Endometrial microvascular endothelial cells (primary cell): ENCODE results near the gene GLRA3. TPM values are rescaled to one million over a fixed set of nuclear protein-coding genes. Genes with fewer than 3 reads are reported as not detected.
"Not testable (repeated sequence)": the region's sequence is repeated elsewhere in the genome, so short reads cannot be mapped to it uniquely, and the experiment has no call there.

Experiments
- in situ Hi-C: cut with HindIII; loops from 2 replicates; pipeline ENCODE4 v1.10.0; 2017; ENCODE audit warnings: low sequenced_read_pairs, low pct_unique_long_range_greater_than_20kb; ENCODE audit errors: inconsistent ontology term
- total RNA-seq: library from RNA; depleted of rRNA; stranded (reverse); fragments of >200 nt; gene quantifications from one replicate; pipeline ENCODE4 v1.2.3, GENCODE V29; 2015; ENCODE audit errors: inconsistent ontology term

Gene GLRA3
- total RNA-seq, result not detected

DNA sequence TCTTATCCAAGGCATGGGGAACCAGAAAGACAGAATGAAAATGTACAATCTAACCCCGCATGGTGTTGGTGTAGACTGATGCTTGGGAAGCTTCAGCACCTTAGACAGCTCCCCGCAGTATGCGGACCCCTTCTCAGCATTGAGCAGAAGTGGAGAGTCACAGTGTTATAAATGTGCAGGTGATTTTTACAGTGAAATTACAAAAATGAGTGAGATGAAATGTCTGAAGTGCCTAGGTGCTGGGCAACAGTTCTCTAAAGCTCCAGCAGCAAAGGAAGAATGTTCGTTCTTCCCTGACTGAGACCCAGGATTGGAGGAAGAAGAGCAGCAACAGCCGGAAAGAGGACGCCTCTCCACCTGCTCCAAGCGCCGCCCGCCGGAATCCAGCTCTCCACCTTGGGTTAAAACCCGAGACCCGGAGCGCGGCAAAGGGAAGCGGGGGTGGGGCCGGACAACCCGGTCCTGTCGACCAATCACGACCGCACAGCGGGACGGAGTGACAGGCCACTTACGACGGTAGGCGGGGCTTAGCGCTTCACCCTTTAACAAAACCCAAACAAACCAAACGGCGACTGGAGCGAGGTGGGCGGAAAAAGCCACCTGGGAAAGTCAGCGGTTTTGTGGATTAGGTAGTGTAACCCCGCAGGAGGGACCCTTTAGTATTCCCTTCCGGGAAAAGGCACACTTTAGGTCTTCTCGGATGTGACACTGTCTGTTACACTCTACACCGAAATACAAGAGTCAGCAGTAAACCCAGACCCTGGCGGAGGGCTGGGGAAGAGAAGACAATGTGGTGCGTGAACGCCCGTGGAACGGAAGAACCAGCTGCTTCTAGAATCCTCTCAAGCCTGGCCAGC, at the start of gene GLRA3:
Gene GLRA3, minus strand, starts transcription at position 403 of the 857 bp plus-strand sequence. CDS start 436 bp downstream, outside the sequence.
- in situ Hi-C loops, result no loop called here

DNA sequence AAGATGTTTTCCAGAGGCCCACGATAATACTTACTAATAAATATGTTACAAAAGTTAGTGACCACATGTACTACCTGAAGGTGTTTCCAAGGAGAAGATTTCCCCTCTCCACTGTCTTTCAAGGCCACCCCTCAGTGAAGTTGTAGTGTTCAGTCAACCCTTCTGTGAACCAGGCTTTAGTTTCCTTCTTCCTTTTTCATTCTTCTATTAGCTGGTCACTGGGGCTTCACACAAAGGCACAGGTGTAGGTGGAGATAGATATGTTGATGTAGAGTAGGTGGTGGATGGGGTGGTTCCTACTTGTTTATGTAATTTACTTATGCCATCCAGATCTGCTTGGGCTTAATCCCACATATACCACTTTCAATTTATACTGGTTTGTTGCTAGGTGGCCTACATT, 45.9 kb upstream of the GLRA3 start:
- in situ Hi-C loops, result no loop called here

- in situ Hi-C loops, result no loop called here
Observed at GRCh38 chr4:174873931-174874330, 44.9 kb upstream of the GLRA3 start.

DNA sequence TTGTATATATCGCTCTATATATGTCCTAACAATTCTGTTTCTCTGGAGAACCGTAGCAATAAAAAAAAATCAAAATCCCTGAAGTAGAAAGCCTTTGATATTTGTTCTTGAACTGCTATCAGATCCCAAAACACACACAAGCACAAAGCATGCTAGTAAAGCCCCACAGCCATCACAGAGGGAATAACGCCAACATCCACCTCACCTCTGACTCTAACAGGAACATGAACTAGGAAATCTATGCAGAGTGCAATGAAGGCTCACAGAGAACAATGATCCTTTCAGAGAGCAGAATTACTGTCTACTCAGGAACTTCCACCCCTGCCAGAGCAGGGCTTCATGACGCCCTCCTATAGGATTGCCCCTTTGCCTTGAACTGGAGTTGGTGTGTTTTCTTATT, 44.1 kb upstream of the GLRA3 start:
- in situ Hi-C loops, result not testable (repeated sequence)

- in situ Hi-C loops, result no loop called here
Observed at GRCh38 chr4:174871407-174871806, 42.4 kb upstream of the GLRA3 start.

DNA sequence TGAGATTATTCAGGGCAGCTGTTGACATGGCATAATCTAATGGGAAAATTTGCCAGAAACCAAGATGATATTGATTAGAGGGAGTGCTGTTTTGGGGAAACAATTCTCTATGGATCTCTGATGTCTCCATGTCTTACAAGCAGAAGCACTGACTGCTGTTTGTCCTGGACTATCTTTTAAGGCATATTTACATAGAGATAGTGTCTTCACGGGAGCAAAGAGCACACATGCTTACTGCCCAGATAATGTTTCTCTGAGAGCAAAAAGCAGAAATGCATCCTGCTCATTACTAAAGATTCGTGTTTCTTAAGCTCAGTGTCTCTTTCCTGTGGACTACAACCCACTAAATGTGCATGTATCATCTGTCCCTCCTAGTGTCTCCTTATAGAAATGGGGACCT, 41.3 kb upstream of the GLRA3 start:
- in situ Hi-C loops, result no loop called here

DNA sequence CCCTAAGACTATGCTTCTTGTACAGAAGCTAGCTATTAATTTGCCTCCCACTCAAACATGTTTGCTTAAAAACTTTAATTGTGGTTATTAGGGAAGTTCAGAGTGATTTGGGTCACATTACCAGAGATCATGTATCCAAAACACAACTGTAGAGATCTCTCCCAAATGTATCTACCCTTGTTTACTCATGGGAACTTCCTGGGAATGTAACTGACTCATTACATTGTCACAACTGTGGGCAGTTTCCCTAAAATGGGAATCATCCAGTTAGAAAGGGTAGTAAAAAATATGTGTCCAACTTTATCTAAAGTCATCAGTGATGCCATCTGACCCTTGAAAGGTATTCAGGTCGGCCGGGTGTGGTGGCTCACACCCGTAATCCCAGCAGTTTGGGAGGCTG, 40.3 kb upstream of the GLRA3 start:
- in situ Hi-C loops, result no loop called here

- in situ Hi-C loops, result no loop called here
Observed at GRCh38 chr4:174867903-174868302, 38.9 kb upstream of the GLRA3 start.

GRCh38 chr4:174865418-174865985, 36.5 kb upstream of the GLRA3 start:
- in situ Hi-C loops, result no loop called here

DNA sequence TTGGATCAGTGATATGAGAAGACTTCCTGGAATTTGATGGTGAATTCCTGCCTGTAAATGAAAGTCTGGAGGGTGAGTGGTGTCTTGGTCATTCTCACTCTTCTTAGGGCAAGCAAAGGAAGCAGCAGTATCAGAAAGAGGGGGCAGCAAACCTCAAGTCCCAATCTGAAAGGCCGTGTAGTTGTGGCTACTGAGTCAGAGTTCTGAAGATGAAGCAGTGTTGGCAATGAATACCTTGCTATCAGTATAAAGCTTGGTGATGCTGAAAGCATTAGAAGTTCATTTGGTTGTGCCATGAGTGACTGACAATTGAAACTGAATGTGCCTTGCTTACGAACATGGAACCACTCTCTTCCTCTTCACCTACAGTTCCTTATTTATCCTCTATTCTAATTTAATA, 35.0 kb upstream of the GLRA3 start:
- in situ Hi-C loops, result no loop called here

DNA sequence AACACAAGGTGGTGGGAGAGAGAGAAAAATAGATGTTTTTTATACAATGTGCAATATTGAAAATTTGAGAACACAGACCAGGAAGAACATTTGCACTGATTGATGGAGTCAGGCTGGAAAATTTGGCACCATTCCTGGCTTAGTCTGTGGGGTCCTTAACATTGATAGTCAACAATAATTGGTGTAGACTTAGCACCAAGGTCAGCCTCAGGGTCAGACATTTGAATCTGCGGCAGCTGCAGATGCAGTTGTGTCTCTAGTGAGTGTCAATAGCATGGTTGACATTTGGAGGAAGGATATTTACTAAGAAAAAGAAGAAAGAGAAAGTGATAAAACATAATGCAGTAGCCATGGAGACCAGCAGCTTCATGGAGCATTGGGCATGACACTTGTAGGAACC, 31.5 kb upstream of the GLRA3 start:
- in situ Hi-C loops, result no loop called here

- in situ Hi-C loops, result no loop called here
Observed at GRCh38 chr4:174859904-174860303, 30.9 kb upstream of the GLRA3 start.

DNA sequence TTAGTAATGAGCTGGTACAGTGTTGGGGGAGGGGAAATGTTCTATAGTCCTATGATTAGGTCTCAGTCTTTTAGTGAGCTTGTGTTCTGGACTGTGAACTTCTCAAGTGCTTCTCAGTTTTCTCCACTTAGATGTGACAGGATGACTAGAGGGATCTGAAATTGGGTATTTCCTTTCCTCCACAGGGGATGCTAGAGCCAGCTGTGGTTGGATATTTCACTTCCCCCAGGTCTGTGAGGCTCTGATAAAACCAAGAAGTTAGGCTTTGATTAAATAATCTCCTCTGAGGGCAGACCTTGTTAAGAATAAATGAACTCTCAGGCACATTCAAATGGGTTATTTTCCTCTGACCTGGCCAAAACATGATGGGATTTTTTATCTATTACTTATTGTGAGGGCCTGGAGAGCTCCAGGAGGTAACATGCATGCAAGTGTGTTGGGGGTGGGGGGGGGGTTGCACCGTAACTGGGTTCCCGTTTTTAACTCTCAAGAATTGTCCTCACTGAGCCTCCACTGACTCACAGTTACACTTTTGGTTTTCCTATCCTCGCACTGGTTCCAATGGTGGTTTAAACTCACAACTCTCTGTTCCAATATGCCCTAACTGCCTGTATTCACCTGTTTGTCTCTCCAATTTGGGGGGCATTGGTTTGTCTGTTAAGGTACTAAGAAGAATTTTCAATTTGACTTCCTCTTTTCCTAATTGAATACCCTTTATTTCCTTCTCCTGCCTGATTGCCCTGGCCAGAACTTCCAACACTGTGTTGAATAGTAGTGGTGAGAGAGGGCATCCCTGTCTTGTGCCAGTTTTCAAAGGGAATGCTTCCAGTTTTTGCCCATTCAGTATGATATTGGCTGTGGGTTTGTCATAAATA, 28.1 kb upstream of the GLRA3 start:
- in situ Hi-C loops, result no loop called here

DNA sequence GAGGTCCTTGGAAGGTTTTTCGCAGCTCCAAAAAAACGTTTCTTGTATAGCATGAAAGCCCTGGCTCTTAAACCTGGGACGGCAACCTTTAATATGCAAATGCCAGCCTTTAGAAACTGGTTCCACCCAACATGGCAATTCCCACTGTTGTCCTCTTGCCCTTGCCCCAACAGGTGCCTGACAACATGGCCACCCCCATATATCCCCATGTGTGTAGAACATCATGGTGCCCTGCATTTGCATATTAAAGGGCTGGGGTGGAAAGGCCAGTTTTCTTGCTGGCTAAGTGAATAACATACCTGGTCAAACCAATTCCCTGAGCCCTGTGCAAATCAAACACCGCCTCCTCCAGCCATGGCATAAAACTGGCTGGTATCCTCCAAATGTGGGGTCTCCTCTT, 26.0 kb upstream of the GLRA3 start:
- in situ Hi-C loops, result no loop called here

GRCh38 chr4:174853629-174854028, 24.6 kb upstream of the GLRA3 start:
- in situ Hi-C loops, result no loop called here

DNA sequence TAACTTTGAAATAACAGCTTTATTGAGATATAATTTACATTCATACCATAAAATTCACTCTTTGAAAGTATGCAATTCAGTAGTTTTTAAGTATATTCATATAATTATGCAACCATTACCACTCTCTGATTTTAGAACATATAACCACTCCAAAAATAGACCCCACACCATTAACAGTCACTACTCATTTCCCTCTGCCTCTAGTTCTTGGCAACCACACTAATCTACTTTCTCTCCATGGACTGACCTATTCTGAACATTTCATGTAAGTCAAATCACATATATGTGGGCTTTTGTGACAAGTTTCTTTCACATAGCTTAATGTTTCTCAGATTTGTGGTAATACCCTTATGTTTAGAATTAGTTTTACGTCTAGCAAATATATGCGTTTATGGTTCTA, 19.5 kb upstream of the GLRA3 start:
- in situ Hi-C loops, result no loop called here

DNA sequence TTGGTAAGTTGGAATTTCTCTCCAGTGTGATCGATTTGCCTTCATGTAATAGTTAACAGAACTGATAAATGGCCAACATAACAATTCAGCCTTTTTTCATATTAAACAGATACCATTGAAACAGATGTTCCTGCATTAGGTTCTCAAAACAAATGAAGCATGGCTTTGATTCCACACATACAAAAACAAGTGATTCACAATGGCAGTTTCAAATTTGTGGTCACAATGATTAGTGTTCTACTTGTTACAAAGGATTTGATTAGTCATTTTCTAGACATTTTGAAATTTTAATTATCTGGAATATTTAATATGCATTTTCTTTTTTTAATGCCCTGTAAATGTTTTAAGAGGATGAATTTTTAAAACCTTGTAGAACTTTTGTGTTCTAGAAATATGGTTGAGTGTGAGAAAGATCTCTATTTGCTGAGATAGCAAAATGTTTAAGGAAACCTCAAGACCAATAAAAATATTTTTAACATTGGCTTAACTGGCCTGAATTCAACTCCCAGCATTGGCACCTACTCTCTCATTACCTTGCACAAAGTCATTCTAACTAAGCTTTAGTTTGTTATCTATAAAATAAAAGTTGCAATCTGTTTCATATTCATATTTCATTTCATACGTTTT, 18.9 kb upstream of the GLRA3 start:
- in situ Hi-C loops, result no loop called here

DNA sequence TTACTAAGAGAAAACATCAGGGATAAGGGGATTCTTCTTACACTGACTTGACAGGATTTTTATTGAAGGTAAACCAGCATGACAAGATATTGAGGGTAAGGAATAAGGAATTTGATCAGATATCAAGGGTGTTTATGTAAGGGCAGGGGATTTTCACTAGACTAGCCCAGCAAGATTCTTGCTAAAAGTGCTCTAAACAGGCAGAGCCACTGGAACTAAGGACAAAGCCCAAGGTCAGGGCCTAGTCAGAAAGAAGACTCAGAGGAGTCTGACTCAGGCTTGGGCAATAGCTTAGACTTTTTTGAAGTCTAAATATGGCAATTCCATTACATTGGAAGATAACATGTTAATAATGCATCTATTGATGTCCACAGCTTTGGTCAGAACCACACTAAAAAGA, 6.5 kb upstream of the GLRA3 start:
- in situ Hi-C loops, result no loop called here

GRCh38 chr4:174834477-174834876, 5.4 kb upstream of the GLRA3 start:
- in situ Hi-C loops, result no loop called here
